ENCODE measurements around the gene IMPDH2.

Gene IMPDH2

GRCh38 chr3:49020330-49021212 is 8.6 kb downstream of the IMPDH2 start:
- H3K9ac ChIP-seq: peak overlapping the region; percentile 91
- no peak for TF ChIP-seq CTCF (IDR thresholded peaks at IDR 0.05)
- peaks cover 12% of the 10 kb centered on the region for H3K4me1 ChIP-seq
- peaks cover 3% of the 10 kb centered on the region for H3K79me2 ChIP-seq
- H2AFZ ChIP-seq: peak overlapping the region; percentile 92
- no peaks in the 10 kb centered on the region for H3K36me3 ChIP-seq (ENCODE audit: control insufficient read depth, insufficient read depth, low read length)
- peak overlapping the region; percentile 100 for H3K4me2 ChIP-seq (ENCODE audit: low read length)
- peak overlapping the region; percentile 97 for H3K27ac ChIP-seq
- H3K9me3 ChIP-seq (ENCODE audit: control insufficient read depth, low read length): no peaks in the 10 kb centered on the region
- peak overlapping the region; percentile 92 for H3K4me3 ChIP-seq (ENCODE audit: low read depth, low read length)
- H3K27me3 ChIP-seq (ENCODE audit: control insufficient read depth, insufficient read depth, low read length): no peaks in the 10 kb centered on the region

- Histone ChIP-seq H3K4me3 (ENCODE audit: low read depth, low read length) (peak overlapping the region; percentile 92), H3K36me3 (ENCODE audit: control insufficient read depth, insufficient read depth, low read length) (no peaks in the 10 kb centered on the region), H3K9me3 (ENCODE audit: control insufficient read depth, low read length) (no peaks in the 10 kb centered on the region), H3K4me1 (peaks cover 12% of the 10 kb centered on the region), H3K79me2 (peaks cover 3% of the 10 kb centered on the region), H3K4me2 (ENCODE audit: low read length) (peak overlapping the region; percentile 100), H2AFZ (peak overlapping the region; percentile 92), H3K9ac (no peak overlapping the region), H3K27ac (peak overlapping the region; percentile 97), H3K27me3 (ENCODE audit: control insufficient read depth, insufficient read depth, low read length) (no peaks in the 10 kb centered on the region)
- TF ChIP-seq CTCF (IDR thresholded peaks at IDR 0.05): no peak
Measured at GRCh38 chr3:49019941-49020329, 9.3 kb downstream of the IMPDH2 start.

GRCh38 chr3:49018707-49019006 is 10.5 kb downstream of the IMPDH2 start:
- peak overlapping the region; percentile 81 for H3K27ac ChIP-seq
- peak overlapping the region; percentile 95 for H2AFZ ChIP-seq

GRCh38 chr3:49017971-49018706 is 11.1 kb downstream of the IMPDH2 start, which contains the start of gene DALRD3:
Gene DALRD3 (minus strand): TSS chr3:49018580. CDS start chr3:49018564, 16 bp downstream.
- Histone ChIP-seq H3K79me2 (peaks cover 3% of the 10 kb centered on the region), H3K4me2 (ENCODE audit: low read length) (peak within 1 kb of the TSS; percentile 94), H3K36me3 (ENCODE audit: control insufficient read depth, insufficient read depth, low read length) (no peaks in the 10 kb centered on the region), H3K4me1 (peaks cover 12% of the 10 kb centered on the region), H3K27ac (peak within 1 kb of the TSS; percentile 81), H2AFZ (peak within 1 kb of the TSS; percentile 95), H3K27me3 (ENCODE audit: control insufficient read depth, insufficient read depth, low read length) (no peaks in the 10 kb centered on the region), H3K4me3 (ENCODE audit: low read depth, low read length) (peak within 1 kb of the TSS; percentile 89), H3K9me3 (ENCODE audit: control insufficient read depth, low read length) (no peaks in the 10 kb centered on the region), H3K9ac (peak within 1 kb of the TSS; percentile 79)
- TF ChIP-seq CTCF (IDR thresholded peaks at IDR 0.05): no peak

More at GRCh38 chr3:49018707-49019006, 10.5 kb downstream of the IMPDH2 start:
- Histone ChIP-seq H3K79me2 (peaks cover 3% of the 10 kb centered on the region), H3K9ac (peak overlapping the region; percentile 79), H3K27me3 (ENCODE audit: control insufficient read depth, insufficient read depth, low read length) (no peaks in the 10 kb centered on the region), H3K4me2 (ENCODE audit: low read length) (peak overlapping the region; percentile 94), H3K36me3 (ENCODE audit: control insufficient read depth, insufficient read depth, low read length) (no peaks in the 10 kb centered on the region), H3K9me3 (ENCODE audit: control insufficient read depth, low read length) (no peaks in the 10 kb centered on the region), H3K4me1 (peaks cover 12% of the 10 kb centered on the region), H3K4me3 (ENCODE audit: low read depth, low read length) (peak overlapping the region; percentile 89)
- TF ChIP-seq CTCF (IDR thresholded peaks at IDR 0.05): no peak

Data from parathyroid adenoma (tissue), 2 donors.